Mesodermal cell (in vitro differentiated cells): ENCODE data around the gene PRTFDC1.
"Not testable (repeated sequence)": the region's sequence is repeated elsewhere in the genome, so short reads cannot be mapped to it uniquely, and the experiment has no call there.

Source experiments
- H3K27ac ChIP-seq: 2 replicates; pipeline ENCODE4 v1.7.0; 2013; ENCODE audit warnings: mild to moderate bottlenecking, low read depth, low read length, moderate library complexity; ENCODE audit not compliant: severe bottlenecking
- H3K36me3 ChIP-seq: 2 replicates; pipeline ENCODE4 v1.7.1; 2013; ENCODE audit warnings: mild to moderate bottlenecking, low read length, moderate library complexity; ENCODE audit not compliant: control insufficient read depth, insufficient read depth
- H3K4me1 ChIP-seq: one replicate; pipeline ENCODE4 v1.7.1; 2013; ENCODE audit warnings: mild to moderate bottlenecking, low read length; ENCODE audit not compliant: insufficient read depth, control insufficient read depth, poor library complexity, severe bottlenecking
- H3K4me3 ChIP-seq: 2 replicates; pipeline ENCODE4 v1.7.0; 2013; ENCODE audit warnings: low read length, control low read depth, mild to moderate bottlenecking; ENCODE audit not compliant: insufficient read depth, poor library complexity, severe bottlenecking; ENCODE audit errors: extremely low read depth
- H3K9me3 ChIP-seq: 2 replicates; pipeline ENCODE4 v1.7.1; 2013; ENCODE audit warnings: mild to moderate bottlenecking, low read length, moderate library complexity; ENCODE audit not compliant: control insufficient read depth
- WGBS, 2 experiments: methylation state at CpG; one replicate each; pipeline ENCODE4 v1.1.5; 2013; ENCODE audit warnings: missing lambda C conversion rate in 2 of 2; ENCODE audit not compliant: insufficient coverage in 2 of 2; 5-methylcytosine and 5-hydroxymethylcytosine counted together

Gene PRTFDC1

DNA sequence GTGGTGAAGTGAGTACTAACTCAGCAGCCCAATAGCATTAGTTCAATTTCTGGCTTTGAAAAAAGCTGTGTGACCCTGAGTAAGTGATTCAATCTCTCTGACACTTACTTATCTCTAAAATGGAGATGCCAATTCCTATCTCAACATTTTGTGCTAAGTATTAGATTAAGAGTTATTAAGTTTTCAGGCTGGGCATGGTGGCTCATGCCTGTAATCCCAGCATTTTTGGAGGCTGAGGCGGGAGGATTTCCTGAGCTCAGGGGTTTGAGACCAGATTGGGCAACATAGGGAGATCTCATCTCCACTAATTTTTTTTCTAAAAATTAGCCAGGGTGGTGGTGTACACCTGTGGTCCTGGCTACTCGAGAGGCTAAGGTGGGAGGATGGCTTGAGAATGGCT lies 109.5 kb downstream of the PRTFDC1 start:
- Histone ChIP-seq H3K27ac (no peak overlapping the region), H3K4me1 (no peaks in the 10 kb centered on the region), H3K4me3 (no peak overlapping the region), H3K9me3 (peaks cover under 1% of the 10 kb centered on the region), H3K36me3 (no peaks in the 10 kb centered on the region)
- WGBS, 2 experiments: 42 to 100% methylated on average over 1 to 2 of the region's 2 CpGs

DNA sequence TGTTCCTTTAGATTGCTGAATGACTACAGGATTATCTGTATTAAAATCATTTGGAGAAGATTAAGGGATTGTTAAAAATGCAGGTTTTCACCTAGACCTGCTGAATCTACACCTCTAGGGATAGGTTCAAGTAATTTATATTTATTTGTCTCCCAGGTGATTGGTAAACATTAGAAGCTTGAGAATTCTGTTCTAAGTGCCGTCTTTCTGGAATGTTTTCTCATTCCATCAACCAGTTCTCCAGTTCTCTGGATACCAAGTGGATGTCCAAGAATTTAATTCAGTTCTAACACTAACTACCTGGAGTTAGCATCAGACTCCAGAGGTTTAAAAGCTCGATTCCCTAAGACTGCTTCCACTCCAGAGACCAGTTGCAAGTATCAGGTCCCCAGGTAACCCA lies 110.9 kb downstream of the PRTFDC1 start:
- 90 to 100% methylated on average over 2 of the region's 2 CpGs for WGBS, 2 experiments
- H3K4me1 ChIP-seq: no peaks in the 10 kb centered on the region
- H3K4me3 ChIP-seq: no peak overlapping the region
- peaks cover 4% of the 10 kb centered on the region for H3K9me3 ChIP-seq
- no peak overlapping the region for H3K27ac ChIP-seq
- H3K36me3 ChIP-seq: no peaks in the 10 kb centered on the region

DNA sequence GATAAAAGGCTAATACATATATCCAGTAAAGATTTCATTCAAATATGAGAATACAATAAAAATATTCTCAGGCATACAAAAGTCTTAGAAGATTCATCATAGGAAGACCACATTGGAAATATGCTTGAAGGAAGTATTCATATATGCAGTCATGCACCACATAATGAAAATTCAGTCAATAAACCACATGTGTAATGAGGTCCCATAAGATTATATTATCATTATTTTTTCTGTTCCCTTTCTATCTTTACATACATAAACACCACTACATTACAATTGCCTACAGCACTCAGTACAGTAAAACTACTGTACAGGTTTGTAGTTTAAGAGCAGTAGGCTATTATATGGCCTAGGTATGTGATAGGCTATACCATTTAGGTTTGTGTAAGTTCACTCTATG lies 111.6 kb downstream of the PRTFDC1 start:
- no peaks in the 10 kb centered on the region for H3K36me3 ChIP-seq
- no peaks in the 10 kb centered on the region for H3K4me1 ChIP-seq
- no peak overlapping the region for H3K27ac ChIP-seq
- peaks cover 4% of the 10 kb centered on the region for H3K9me3 ChIP-seq
- no peak overlapping the region for H3K4me3 ChIP-seq

DNA sequence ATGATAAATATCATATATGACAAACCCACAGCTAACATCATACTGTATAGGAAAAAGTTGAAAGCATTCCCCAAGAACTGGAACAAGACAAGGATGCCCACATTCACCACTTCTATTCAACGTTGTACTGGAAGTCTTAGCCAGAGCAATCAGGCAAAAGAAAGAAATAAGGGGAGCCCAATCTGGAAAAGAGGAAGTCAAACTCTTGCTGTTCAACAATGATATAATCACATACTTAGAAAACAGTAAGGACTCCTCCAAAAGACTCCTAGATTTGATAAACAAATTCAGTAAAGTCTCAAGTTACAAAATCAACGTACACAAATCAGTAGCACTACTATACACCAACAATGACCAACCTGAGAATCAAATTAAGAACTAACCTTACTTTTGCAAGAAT lies 114.6 kb downstream of the PRTFDC1 start:
- H3K4me3 ChIP-seq: not testable (repeated sequence)

DNA sequence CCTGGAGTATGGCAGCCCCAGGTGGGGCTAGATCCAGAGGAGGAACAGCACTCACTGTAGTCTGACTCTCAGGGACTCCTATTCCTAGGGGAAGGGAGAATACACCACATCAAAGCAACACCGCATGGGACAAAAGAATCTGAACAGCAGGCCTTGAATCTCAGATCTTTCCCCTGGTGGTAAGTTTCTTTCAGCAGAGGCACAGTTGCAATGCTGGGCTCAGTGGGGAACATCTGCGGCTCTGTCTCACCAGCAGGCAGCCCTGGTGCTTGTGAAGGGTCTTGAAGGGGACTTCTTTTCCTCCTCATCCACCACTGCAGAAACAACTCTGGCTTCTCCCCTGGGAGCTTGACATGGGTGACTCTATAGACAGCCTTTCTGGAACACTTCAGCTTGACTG lies 117.5 kb downstream of the PRTFDC1 start:
- peaks cover 4% of the 10 kb centered on the region for H3K9me3 ChIP-seq
- WGBS, 2 experiments: no CpG with 5 or more reads among the region's 2 CpGs
- no peaks in the 10 kb centered on the region for H3K4me1 ChIP-seq
- H3K36me3 ChIP-seq: no peaks in the 10 kb centered on the region
- H3K4me3 ChIP-seq: no peak overlapping the region
- no peak overlapping the region for H3K27ac ChIP-seq

More for the DNA sequence above, 114.6 kb downstream of the PRTFDC1 start:
- WGBS, 2 experiments: 88% methylated on average over 1 of the region's 2 CpGs; no CpG with 5 or more reads in 1 of the 2 experiments
- H3K36me3 ChIP-seq, H3K4me1 ChIP-seq, H3K27ac ChIP-seq, H3K9me3 ChIP-seq: not testable (repeated sequence)

DNA sequence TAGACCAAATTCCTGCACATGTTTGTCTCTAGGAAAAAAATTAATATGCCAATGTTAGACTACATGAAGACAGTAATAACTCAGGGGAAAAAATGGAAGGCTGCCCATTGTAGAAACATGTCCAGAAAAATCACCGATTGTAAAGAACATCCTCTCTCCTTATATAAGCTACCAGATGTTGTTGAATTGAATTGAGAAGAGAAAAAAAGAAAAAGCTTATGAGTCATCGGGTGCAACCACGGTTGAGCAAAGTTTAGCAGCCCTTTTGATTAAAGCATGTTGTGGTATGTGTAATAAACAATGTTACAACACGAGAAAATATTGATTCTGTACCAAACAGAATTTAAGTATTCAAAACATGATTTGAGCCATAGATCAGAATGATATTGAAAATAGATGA lies 126.4 kb downstream of the PRTFDC1 start:
- H3K4me3 ChIP-seq: no peak overlapping the region
- WGBS, 2 experiments: 65% methylated on average over 2 of the region's 4 CpGs; no CpG with 5 or more reads in 1 of the 2 experiments
- no peaks in the 10 kb centered on the region for H3K36me3 ChIP-seq
- no peak overlapping the region for H3K27ac ChIP-seq
- H3K4me1 ChIP-seq: peaks cover 16% of the 10 kb centered on the region
- H3K9me3 ChIP-seq: no peaks in the 10 kb centered on the region

DNA sequence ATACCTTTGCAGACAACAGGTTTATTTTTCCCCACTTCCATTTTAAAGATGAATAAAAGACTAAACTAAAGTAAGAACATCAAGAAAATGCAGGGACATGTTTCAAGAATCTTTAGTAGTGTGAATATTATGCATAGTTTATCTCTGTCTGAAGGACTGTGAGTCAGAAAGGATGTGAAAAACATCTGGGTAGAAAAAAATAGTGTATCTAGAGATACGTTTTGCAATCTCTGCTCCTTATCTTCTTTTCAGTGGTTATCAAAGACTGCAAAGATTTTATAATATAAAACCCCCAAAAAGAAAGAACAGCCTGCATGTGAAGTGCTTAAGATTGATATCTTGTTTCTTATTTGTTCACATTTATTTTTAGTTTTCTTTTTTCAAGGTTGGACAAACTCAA lies 126.9 kb downstream of the PRTFDC1 start:
- H3K4me1 ChIP-seq: peaks cover 16% of the 10 kb centered on the region
- WGBS, 2 experiments: no CpG with 5 or more reads among the region's 1 CpG
- H3K4me3 ChIP-seq: no peak overlapping the region
- H3K36me3 ChIP-seq: no peaks in the 10 kb centered on the region
- no peaks in the 10 kb centered on the region for H3K9me3 ChIP-seq
- no peak overlapping the region for H3K27ac ChIP-seq

DNA sequence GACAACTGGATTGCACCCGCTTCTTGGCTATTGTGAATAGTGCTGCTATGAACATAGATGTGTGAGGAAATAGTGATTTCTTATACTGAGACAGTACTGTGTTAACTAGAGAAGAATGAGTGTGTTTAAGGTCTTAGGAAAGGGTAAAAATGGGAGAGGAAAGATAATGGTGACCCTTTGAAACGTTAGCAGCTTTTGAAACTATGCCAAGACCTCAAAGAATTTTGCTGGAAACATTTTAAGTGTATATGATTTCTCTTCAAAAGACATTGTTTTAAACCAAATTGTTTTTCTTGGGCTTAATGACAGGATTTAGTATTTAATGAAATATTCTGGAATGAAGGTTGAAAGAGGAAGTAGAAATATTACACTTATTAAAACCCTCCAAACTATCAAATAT lies 127.9 kb downstream of the PRTFDC1 start:
- H3K27ac ChIP-seq: no peak overlapping the region
- no peak overlapping the region for H3K4me3 ChIP-seq
- H3K4me1 ChIP-seq: peaks cover 16% of the 10 kb centered on the region
- 69 to 83% methylated on average over 1 to 2 of the region's 2 CpGs for WGBS, 2 experiments
- H3K9me3 ChIP-seq: no peaks in the 10 kb centered on the region
- H3K36me3 ChIP-seq: no peaks in the 10 kb centered on the region

DNA sequence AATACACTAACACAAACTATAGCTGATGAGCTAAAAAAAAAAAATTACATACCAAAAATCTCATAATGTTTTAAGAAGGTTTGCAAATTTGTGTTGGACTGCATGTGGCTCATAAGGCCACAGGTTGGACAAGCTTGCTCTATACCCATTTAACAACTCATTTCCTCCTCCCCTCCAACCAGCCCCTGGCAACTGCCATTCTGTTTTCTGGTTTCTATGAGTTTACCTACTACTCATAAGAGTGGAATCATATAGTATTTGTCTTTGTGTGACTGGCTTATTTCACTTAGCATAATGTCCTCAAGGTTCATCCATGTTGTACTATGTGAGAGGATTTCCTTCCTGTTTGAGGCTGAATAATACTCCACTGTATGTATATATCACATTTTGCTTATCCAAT lies 128.3 kb downstream of the PRTFDC1 start:
- H3K4me1 ChIP-seq: peaks cover 16% of the 10 kb centered on the region
- no peak overlapping the region for H3K27ac ChIP-seq
- no peak overlapping the region for H3K4me3 ChIP-seq
- no peaks in the 10 kb centered on the region for H3K9me3 ChIP-seq
- H3K36me3 ChIP-seq: no peaks in the 10 kb centered on the region

DNA sequence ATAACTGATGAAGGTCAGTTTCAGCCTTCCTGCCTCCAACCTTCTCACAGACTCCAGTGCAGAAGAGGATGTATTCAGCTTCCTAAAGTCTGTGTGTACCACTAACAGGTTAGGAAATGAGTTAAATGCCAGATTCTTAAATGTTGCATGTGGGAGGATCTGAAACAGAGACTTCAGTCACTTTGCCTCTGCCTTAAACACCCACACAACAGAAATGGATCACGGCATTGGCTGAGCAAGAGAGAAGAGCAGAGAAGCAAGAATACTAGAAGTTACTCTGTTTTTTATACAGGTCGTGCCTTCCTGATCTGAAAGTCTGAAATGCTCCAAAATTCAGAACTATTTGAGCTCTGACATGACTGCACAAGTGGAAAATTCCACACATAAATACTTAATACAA lies 129.8 kb downstream of the PRTFDC1 start:
- H3K9me3 ChIP-seq: no peaks in the 10 kb centered on the region
- 78% methylated on average over 1 of the region's 2 CpGs; no CpG with 5 or more reads in 1 of the 2 experiments for WGBS, 2 experiments
- no peaks in the 10 kb centered on the region for H3K36me3 ChIP-seq
- H3K27ac ChIP-seq: no peak overlapping the region
- peaks cover 16% of the 10 kb centered on the region for H3K4me1 ChIP-seq
- H3K4me3 ChIP-seq: no peak overlapping the region

DNA sequence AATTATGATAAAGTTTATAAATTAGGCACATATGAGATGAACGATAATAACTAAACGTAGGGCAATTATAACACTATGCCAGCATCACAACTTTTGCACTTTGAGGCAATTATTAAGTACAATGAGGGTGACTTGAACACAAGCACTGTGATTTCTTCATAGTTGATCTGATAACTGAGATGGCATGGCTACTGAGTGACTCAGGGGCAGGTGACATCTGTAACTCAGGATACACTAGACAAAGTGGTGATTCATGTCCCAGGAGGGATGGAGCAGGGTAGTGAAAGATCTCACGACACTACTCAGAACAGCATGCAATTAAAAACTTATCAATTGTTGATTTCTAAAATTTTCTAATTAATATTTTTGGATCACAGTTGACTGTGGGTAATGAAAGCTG lies 130.4 kb downstream of the PRTFDC1 start:
- Histone ChIP-seq H3K9me3 (no peaks in the 10 kb centered on the region), H3K27ac (no peak overlapping the region), H3K4me1 (peaks cover 16% of the 10 kb centered on the region), H3K36me3 (no peaks in the 10 kb centered on the region), H3K4me3 (no peak overlapping the region)
- 100% methylated on average over 1 of the region's 3 CpGs; no CpG with 5 or more reads in 1 of the 2 experiments for WGBS, 2 experiments
